Loucy (cell line): ENCODE data around the gene KRTAP1-5.

Source experiments
- CTCF ChIP-seq: fragments of 200-600 bp; sonication (generic); conservative IDR thresholded peaks from 2 replicates; pipeline ENCODE4 v1.5.1; 2014; ENCODE audit warnings: mild to moderate bottlenecking, antibody characterized with exemption, low read length
- EZH2phosphoT487 ChIP-seq: fragments of 200-600 bp; IDR thresholded peaks from 2 replicates; pipeline ENCODE4 v1.6.1; 2018; ENCODE audit warnings: antibody characterized with exemption, mild to moderate bottlenecking, moderate library complexity, borderline replicate concordance

DNA sequence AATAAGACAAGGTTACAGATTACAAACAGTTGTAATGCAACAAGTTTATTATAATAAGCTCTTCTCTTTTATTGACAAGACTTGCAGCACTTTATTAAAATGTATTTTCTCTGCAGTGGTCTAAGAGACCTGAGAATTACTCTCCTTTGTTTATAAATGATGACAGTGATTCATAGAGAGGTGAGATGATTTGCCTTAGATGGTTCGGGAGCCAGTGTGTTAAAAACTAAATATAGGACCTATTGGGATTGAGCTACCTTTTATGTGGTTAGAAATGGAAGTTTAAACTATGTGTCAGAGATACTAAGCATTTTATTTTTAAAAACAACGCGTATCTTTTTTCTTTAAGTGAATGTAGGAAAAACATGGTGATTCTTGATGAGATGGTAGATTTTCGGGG, 30.2 kb downstream of the KRTAP1-5 start:
- TF ChIP-seq CTCF (no peak), EZH2phosphoT487 (no peak)
